ENCODE measurements around the gene ZMYM1. TPM values are rescaled to one million over a fixed set of nuclear protein-coding genes. Genes with fewer than 3 reads are reported as not detected.
"Not testable (repeated sequence)": the region's sequence is repeated elsewhere in the genome, so short reads cannot be mapped to it uniquely, and the experiment has no call there.

ZMYM1 gene
- total RNA-seq, 2 experiments from 2014 or later: 6.8 to 8.9 TPM

- DNase-seq (no peak), ATAC-seq (no peak)
- ChIA-PET POLR2A (no interaction called here), CTCF (no interaction called here)
- no peaks in the 10 kb centered on the region for H3K36me3 Mint-ChIP-seq (ENCODE audit: low read depth)
- no peak for TF ChIP-seq CTCF (IDR thresholded peaks at IDR 0.05)
- no peak overlapping the region for H3K27ac Mint-ChIP-seq
- no peaks in the 10 kb centered on the region for H3K27me3 Mint-ChIP-seq
- H3K4me1 Mint-ChIP-seq (ENCODE audit: low read depth): peaks cover 10% of the 10 kb centered on the region
- no peak overlapping the region for H3K4me3 Mint-ChIP-seq
- H3K9me3 Mint-ChIP-seq: no peaks in the 10 kb centered on the region
- intact Hi-C loops (cut with micrococcal nuclease): no loop called here
These were observed 64.7 kb downstream of the ZMYM1 start for GRCh38 chr1:35143737-35144508.

- H3K36me3 Mint-ChIP-seq (ENCODE audit: low read depth); DNase-seq; CTCF ChIA-PET; POLR2A ChIA-PET; H3K4me3 Mint-ChIP-seq; H3K4me1 Mint-ChIP-seq (ENCODE audit: low read depth); H3K9me3 Mint-ChIP-seq; H3K27me3 Mint-ChIP-seq; H3K27ac Mint-ChIP-seq; intact Hi-C loops (cut with micrococcal nuclease): not testable (repeated sequence)
- ATAC-seq: peak; percentile 39
These were observed 66.8 kb downstream of the ZMYM1 start for GRCh38 chr1:35145892-35146549.

GRCh38 chr1:35151220-35151619, 72.0 kb downstream of the ZMYM1 start:
- no peak for DNase-seq
- intact Hi-C loops (cut with micrococcal nuclease): no loop called here
- TF ChIP-seq CTCF (IDR thresholded peaks at IDR 0.05): no peak
- ChIA-PET POLR2A (no interaction called here), CTCF (no interaction called here)
- Mint-ChIP-seq H3K4me1 (ENCODE audit: low read depth) (peaks cover 5% of the 10 kb centered on the region), H3K4me3 (no peak overlapping the region), H3K27ac (no peak overlapping the region), H3K36me3 (ENCODE audit: low read depth) (no peaks in the 10 kb centered on the region), H3K9me3 (no peaks in the 10 kb centered on the region), H3K27me3 (no peaks in the 10 kb centered on the region)
- ATAC-seq: no peak

- peaks cover 3% of the 10 kb centered on the region for H3K4me1 Mint-ChIP-seq (ENCODE audit: low read depth)
- TF ChIP-seq CTCF (IDR thresholded peaks at IDR 0.05): no peak
- ChIA-PET CTCF (no interaction called here), POLR2A (no interaction called here)
- H3K27ac Mint-ChIP-seq: no peak overlapping the region
- H3K9me3 Mint-ChIP-seq: peaks cover 7% of the 10 kb centered on the region
- DNase-seq (no peak), ATAC-seq (no peak)
- intact Hi-C loops (cut with micrococcal nuclease): no loop called here
- peaks cover 6% of the 10 kb centered on the region for H3K36me3 Mint-ChIP-seq (ENCODE audit: low read depth)
- H3K27me3 Mint-ChIP-seq: no peaks in the 10 kb centered on the region
- H3K4me3 Mint-ChIP-seq: no peak overlapping the region
These were observed 85.7 kb downstream of the ZMYM1 start for GRCh38 chr1:35164893-35165292.

Other genes starting within 250 kb of the ZMYM1 start
- 10 to 100 TPM; 36.6 to 37.5 TPM for gene SMIM12, start 219.6 kb upstream of the ZMYM1 start, total RNA-seq
- under 1 TPM; 0.38 to 0.83 TPM for gene DLGAP3, start 149.7 kb upstream of the ZMYM1 start, total RNA-seq
- gene TMEM35B, start 94.0 kb upstream of the ZMYM1 start, total RNA-seq: 10 to 100 TPM; 19.4 to 19.5 TPM
- 10 to 100 TPM; 11.4 to 11.6 TPM for gene ZMYM6, start 47.4 kb upstream of the ZMYM1 start, total RNA-seq
- gene SFPQ, start 113.8 kb downstream of the ZMYM1 start, total RNA-seq: 100 to 1,000 TPM; 295 to 297 TPM
- 10 to 100 TPM; 26.0 to 31.6 TPM for gene ZMYM4, start 189.3 kb downstream of the ZMYM1 start, total RNA-seq

All from activated CD8-positive, alpha-beta T cell treated with anti-CD3 and anti-CD28 coated beads for 36 hours (primary cell).